ENCODE measurements around the gene HERC6.
"Not testable (repeated sequence)": the region's sequence is repeated elsewhere in the genome, so short reads cannot be mapped to it uniquely, and the experiment has no call there.

HERC6 gene

DNA sequence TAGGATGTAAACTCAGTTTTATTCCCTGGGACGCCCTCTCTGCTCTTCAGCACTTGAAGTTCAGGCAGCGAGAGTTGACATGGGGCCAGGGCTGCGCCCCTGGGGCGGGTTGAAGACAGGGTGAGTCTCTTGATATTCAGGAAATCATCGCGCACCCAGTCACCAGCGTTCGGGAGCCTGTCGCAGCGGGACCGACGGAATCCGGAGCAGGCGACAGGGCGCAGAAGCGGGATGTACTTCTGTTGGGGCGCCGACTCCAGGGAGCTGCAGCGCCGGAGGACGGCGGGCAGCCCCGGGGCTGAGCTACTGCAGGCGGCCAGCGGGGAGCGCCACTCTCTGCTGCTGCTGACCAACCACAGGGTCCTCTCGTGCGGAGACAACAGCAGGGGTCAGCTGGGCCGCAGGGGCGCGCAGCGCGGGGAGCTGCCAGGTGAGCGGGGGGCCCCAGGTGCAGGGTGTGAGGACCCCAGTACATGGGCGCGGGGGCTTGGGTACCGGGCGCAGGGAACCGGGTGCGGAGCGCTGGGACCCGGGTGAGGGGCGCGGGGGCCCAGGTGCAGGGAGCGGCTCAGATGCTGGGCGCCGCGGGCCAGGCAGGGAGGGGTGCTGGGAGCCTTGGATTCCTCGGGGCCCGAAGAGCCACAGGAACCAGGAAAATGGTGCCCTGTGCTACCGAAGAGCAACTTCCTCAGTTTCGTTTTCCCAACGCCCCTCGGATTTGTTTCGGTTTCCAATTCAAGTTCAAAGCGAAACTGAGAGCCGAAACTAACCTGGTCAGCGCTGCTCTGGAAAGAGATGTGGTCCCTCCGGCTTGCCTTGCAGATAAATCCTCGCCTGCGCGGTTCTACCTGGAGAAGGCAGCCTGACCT lies at the start of gene HERC6:
Gene HERC6 (plus strand): TSS at position 162 of the 869 bp plus-strand sequence. CDS start 70 bp downstream, at position 232.
- DNase-seq (ENCODE audit: low read depth in 2 of 2): peak; percentile 40 to 69

DNA sequence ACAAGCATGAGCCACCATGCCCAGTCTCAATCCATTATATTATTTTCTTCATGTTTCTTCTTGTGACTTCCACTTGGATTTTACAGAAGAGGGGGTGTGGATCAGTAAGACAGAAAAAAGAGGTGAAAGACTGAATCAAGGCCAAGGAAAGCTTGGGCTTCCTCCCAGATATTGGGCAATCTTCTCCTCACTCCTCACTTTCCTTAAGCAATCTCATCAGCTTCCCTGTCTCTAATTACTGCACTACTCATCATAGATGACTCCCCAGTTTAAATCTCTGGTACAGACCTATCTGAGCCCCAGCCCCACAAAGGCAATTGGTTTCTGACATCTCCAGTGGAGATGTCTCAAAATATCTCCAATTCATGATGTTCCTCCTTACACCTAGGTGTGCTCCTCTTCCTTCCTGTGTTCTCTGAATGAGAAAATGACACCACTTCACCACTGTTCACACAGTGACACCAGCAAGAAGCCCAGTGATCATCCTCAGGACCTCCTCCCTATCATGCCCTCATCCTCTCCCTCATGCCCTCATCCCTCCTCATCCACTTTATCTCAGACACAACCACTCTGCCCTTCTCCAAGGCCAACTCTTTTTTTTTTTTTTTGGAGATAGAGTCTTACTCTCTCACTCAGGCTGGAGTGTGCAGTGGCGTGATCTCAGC lies 44.8 kb upstream of the HERC6 start:
- DNase-seq (ENCODE audit: low read depth in 2 of 2): no peak

DNA sequence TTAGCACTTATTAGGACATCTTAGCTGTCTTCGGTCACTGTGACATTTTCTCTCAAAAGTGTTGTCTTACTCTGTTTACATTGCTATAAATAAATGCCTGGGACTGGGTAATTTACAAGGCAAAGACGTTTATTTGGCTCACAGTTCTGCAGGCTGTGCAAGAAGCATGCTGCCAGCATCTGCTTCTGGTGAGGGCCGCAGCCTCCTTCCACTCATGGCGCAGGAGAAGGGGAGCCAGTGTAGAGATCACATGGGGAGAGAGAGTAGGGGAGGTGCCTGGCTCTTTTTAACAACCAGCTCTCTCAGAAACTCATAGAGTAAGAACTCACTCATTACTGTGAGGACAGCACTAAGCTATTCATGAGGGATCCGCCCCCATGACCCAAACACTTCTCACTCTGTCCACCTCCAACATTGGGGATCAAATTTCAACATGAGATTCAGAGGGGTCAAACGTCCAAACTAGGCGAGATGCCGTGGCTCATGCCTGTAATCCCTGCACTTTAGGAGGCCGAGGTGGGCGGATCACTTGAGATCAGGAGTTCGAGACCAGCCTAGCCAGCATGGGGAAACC lies 43.5 kb upstream of the HERC6 start:
- no peak for DNase-seq (ENCODE audit: low read depth in 2 of 2)

DNA sequence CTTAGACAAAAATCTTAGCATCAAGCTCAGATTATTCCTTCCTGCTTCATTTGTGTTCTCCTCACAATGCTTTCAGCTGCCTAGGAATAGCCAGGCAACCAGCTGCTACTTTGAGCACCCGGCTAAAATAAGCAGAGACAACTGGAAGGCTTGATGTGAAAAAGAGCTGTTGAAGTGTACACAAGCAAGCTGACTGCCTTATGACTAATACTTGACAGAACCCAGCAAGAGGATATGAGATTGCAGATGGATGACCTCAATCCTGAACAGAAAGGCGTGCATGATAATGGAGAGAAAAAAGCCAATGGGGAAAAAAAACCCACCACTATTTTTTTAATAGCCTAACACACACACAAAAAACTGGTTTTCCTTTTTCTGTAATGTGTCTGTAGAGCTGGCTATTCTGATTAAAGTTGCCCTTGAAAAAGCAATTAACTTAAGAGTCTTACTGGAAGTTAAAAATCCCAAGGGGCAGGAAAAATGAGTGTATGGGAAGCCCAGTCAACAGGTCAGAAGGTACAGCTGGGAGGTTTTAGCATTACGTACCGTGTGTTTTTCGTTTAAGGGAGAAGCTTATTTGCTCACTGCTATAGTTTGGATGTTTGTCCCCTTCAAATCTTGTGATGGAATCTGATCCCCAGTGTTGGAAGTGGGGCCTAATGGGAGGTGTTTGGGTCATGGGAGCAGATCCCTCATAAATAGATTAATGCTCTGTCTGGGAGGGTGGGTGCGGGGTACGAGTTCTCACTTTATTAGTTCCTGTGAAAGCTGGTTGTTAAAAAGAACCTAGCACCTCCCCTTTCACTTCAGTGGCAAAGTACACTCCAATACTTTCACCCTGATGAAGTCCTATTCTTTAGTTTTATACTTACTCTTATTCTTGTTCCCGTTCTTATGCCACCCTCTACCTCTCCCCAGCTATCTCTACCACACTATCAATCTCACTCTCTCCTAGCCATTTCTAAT lies 37.1 kb upstream of the HERC6 start:
- DNase-seq (ENCODE audit: low read depth in 2 of 2): no peak

DNA sequence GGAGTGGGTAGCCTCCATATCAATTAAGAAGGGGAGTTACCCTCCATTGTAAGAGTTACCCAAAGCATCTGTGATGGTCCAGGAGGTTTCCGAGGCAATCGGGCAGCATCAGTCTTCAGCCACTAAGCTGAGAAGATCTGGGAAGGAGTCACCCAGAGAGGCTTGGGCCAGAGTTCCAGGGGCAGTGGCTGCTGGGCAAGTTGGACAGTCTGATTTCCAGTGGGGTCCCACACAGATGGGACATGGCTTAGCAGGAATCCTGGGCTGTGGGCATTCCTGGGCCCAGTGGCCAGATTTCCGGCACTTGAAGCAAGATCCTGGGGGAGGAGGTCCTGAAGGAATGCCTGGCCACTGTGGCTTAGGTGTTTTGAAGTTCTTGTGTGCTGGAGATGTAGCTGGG lies 31.8 kb upstream of the HERC6 start:
- not testable (repeated sequence) for DNase-seq (ENCODE audit: low read depth in 2 of 2)

DNA sequence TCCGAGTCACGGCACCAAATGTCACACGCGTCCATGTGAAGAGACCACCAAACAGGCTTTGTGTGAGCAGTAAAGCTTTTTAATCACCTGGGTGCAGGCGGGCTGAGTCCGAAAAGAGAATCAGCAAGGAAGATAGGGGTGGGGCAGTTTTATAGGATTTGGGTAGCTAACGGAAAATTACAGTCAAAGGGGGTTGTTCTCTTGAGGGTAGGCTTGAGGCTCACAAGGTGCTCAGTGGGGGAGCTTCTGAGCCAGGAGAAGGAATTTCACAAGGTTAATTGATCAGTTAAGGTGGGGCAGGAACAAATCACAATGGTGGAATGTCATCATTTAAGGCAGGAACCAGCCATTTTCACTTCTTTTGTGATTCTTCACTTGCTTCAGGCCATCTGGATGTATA lies 29.9 kb upstream of the HERC6 start:
- not testable (repeated sequence) for DNase-seq (ENCODE audit: low read depth in 2 of 2)

DNA sequence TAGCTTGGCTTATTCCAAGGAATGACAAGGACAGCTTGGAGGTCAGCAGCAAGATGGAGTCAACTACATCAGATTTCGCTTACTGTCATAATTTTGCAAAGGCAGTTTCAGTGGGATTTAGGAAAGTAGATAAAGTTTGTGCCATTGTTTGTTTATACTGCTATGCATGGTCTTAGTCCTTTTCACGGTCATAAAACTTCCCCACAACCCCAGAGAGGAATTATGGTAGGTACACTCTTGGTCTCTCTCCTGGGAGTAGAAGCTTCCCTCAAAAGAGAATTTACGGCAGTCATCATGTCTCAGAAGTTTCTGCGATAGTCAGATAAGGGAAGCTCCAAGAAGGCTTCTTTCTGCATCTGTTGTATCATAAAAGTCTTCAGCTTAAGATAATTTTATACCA lies 27.9 kb upstream of the HERC6 start:
- no peak for DNase-seq (ENCODE audit: low read depth in 2 of 2)

DNA sequence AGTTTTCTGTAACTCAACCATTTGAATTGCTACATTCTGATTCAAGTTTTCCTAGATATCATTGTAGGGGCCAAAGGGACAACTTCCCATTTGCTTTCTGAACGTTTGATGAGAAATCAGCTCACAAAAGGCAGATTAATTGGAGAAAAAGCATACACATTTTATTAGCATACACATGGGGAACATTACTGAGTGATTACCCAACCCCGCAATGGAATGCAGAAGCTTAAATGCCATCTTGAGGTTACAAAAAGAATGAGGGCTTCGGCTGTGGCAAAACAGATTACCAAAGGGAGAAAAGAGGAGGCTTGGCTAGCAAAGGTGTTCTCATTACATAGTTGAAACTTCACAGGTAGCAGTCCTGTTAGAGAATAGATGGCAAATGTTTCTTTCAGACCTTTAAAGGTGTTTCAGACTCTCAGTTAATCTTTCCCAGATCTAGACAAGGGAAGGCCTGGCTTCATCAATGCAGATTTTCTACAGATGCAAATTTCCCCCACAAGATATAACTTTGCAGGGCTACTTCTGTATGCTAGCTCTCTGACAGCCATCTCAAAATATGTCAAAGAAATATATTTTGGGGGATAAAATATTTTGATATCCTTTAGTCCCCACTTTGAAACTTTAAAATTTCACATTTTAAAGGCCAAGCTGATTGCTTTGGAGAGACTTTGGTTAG lies 26.5 kb upstream of the HERC6 start:
- no peak for DNase-seq (ENCODE audit: low read depth in 2 of 2)

DNA sequence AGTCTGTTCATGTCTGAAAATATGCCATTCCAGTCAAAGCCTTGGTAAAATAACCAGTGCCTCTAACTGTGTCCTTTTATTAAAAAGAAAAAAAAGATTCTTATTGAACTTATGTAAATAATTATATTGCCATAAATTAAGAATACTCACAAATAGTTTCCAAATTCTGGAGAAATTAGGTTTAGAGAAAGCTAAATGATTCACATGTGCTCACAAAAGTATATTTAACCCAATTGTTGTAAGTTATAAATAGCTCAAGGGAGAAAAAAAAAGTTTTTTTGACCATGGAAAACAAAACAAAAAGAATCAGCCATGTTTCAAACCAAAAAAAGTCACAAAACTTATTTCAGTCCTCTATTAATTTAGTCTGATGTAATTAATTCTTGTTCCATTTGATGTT lies 25.3 kb upstream of the HERC6 start:
- DNase-seq (ENCODE audit: low read depth in 2 of 2): no peak

DNA sequence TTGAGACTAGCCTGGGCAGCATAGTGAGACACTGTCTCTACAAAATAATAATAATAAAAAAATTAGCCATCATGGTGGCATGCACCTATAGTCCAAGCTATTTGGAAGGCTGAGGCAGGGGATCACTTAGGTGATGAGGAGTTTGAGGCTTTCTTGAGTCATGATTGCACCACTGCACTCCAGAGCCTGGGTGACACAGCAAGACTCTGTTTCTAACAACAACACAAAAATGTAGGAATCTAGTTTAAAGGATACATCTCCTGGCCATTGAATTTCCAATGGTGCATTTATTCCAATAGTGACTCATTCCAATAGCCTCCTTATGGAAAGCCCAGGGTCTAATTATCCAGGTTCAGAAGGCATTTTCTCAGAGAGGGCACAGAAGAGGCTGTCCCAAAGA lies 21.9 kb upstream of the HERC6 start:
- no peak for DNase-seq (ENCODE audit: low read depth in 2 of 2)

DNA sequence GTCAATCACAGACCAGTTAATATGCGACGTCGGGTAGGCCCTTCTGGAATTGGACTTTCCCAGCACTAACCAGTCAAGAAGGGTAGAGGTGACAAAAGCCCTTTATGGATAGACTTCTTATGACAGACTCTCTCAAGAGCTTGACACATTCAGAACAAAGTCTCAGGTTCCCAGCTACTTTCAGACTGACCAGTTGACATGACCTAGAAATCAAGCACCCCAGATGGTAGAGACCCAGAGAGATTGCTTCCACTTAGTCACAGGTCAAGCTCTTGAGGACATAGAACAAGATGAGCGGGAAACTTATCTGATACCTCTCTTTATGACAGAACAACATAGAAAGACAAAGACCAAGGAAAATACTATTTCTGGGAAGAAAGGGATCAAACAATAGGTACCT lies 21.4 kb upstream of the HERC6 start:
- no peak for DNase-seq (ENCODE audit: low read depth in 2 of 2)

DNA sequence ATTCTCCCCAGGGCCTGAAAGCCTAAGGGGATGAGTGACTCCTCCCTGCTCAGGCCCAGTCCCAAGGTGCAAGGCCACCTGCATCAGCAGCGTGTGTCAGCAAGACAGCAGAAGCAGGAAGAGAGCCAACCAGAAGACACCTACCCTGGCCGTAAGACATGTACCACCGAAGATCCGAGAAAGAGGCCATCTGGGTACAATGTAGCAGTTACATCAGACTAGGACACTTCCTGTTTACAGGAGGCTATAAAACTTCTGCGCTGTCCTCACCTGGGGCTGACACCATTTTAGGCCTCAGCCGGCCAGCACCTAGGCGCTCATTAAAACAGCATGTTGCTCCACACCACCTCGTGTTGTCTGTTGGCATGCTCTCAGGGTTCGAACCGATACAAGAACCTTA lies 19.1 kb upstream of the HERC6 start:
- no peak for DNase-seq (ENCODE audit: low read depth in 2 of 2)

DNA sequence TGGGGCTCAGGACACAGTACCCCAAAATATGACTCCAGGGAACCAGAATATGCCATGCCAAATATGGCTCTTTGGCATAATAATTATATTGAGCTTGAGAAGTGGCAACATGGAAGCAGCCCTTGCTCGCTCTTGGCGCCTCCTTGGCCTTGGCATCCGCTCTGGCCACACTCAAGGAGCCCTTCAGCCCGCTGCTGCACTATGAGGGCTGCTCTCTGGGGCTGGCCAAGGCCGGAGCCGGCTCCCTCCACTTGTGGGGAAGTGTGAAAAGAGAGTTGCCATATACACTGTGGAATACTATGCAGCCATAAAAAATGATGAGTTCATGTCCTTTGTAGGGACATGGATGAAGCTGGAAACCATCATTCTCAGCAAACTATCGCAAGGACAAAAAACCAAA lies 18.4 kb upstream of the HERC6 start:
- no peak for DNase-seq (ENCODE audit: low read depth in 2 of 2)

DNA sequence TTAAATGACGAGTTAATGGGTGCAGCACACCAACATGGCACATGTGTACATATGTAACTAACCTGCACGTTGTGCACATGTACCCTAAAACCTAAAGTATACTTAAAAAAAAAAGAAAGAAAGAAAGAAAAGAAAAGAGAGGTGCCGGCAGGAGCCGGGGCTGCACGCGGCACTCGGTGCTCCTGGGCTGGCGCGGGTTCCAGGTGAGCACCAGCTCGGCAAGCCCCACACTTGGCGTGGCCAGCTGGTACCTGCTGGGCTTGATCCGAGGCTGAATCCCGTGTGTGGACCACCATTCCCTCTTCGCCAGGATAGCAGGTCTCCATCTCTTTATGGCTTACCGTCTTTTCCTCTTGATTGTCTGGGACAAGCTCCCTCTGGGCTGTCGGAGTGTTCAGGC lies 17.9 kb upstream of the HERC6 start:
- DNase-seq (ENCODE audit: low read depth in 2 of 2): no peak

DNA sequence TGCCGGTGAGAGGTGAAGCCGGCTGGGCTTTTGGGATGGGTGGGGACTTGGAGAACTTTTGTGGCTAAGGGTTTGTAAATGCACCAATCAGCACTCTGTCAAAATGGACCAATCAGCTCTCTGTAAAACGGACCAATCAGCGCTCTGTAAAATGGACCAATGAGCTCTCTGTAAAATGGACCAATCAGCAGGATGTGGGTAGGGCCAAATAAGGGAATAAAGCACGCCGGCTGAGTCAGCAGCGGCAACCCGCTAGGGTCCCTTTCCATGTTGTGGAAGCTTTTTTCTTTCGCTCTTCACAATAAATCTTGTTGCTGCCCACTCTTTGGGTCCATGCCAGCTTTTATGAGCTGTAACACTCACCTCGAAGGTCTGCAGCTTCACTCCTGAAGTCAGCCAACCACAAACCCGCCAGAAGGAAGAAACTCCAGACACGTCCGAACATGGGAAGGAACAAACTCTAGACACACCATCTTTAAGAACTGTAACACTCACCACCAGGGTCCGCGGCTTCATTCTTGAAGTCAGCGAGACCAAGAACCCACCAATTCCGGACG lies 17.4 kb upstream of the HERC6 start:
- DNase-seq (ENCODE audit: low read depth in 2 of 2): not testable (repeated sequence)

DNA sequence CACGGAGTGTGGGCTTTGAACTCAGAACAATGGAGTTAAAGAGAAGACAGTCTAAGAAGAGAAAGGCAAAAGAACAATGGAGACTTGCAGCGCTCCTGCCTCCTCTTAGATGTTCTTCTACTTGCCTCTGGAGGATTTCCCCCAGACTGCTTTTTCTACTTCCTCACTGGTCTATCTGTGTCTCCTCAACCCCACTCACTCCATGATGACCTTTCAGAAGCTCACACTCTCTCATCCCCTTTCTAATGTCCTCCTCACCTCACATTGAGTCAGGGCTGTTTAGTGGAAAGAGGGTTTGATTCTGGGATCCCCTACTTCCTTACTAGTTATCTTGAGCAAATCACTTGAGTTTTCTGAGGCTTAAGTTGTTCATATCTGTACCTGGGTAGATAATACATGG lies 12.2 kb upstream of the HERC6 start:
- no peak for DNase-seq (ENCODE audit: low read depth in 2 of 2)

DNA sequence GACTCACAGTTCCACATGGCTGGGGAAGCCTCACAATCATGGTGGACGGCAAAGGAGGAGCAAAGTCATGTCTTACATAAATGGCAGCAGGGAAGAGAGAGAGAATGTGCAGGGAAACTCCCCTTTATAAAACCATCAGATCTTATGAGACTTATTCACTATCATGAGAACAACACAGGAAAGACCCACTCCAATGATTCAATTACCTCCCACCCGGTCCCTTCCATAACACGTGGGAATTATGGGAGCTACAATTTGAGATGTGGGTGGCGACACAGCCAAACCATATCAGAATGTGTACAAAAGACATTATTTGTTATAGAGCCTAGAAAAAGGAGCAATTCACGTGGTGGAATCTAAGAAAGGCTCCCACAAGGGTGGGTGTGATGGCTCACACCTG lies 10.8 kb upstream of the HERC6 start:
- DNase-seq (ENCODE audit: low read depth in 2 of 2): no peak

DNA sequence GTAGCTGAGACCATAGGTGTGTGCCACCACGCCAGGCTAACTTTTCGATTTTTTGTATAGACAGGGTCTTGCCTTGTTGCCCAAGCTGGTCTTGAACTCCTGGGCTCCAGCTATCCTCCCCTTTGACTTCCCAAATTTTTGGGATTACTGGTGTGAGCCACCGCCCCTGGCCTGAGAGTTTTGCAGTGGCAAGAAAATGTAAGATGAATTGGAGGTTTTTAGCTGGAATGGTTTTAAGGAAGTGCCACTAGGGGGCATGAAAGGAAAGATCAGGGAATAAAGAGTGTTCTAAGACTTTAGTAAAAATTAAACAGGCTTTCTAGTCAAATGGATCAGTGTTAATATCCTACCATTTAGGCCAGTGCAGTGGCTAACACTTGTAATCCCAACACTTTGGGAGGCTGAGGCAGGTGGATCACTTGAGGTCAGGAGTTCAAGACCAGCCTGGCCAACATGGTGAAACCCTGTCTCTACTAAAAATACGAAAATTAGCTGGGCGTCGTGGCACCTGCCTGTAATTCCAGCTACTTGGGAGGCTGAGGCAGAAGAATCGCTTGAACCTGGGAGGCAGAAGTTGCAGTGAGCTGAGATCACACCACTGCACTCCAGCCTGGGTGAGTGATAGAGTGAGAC lies 9.4 kb upstream of the HERC6 start:
- not testable (repeated sequence) for DNase-seq (ENCODE audit: low read depth in 2 of 2)

DNA sequence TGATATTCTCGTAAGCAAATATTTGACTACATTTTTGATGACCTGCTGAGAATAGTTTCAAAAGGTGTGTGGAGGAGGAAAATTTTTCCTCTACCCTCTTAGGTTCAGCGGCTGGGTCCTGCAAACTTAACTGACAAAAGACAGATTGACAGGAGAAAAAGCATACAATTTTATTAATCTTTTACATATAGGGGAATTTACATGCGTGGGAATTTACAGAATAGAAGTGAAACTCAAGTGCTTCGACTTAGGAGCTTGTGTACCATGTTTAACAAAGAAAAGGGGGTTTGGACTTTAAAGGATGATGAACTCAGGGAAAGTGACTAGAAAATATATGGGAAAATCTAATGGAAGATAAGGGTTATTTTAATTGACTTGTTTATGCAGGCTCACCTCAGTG lies 2.5 kb downstream of the HERC6 start:
- DNase-seq (ENCODE audit: low read depth in 2 of 2): no peak

DNA sequence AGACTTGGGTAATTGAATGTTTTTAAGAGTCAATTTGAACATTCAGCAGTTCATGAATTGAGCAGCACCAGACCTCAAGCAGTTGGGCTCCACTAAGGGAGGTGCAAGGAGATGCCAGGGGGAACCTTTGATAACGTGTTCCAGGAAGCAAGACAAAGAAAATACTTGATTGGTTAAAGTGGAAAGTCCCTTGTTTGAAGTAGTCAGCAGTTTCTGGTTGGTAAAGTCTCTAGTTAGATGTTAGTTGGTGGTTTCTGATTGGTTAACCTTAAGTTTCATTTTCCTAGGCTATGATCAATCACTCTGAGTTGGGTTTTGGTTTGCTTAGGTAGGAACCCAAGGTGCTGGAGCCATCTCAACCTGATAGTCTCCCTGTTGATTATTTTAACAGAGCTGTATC lies 4.0 kb downstream of the HERC6 start:
- peak; percentile 24 to 25 for DNase-seq (ENCODE audit: low read depth in 2 of 2)

Measured in stimulated activated CD4-positive, alpha-beta T cell treated with anti-CD3 and anti-CD28 coated beads, Interleukin-12 subunit alpha, Interleukin-12 subunit beta, amount 100 ng/mL, for 24 hours (primary cell).